ENCODE measurements around the gene STAT3. TPM values are rescaled to one million over a fixed set of nuclear protein-coding genes. Genes with fewer than 3 reads are reported as not detected.

STAT3 gene
- total and polyA plus RNA-seq, 2 of the 13 experiments (the other 11 are each of a cell fraction or from before 2014, with no cell fraction given), result 61.8 to 62.4 TPM

- TF ChIP-seq SP5 (CRISPR knock-in tag; IDR thresholded peaks at IDR 0.05; ENCODE audit: borderline replicate concordance, low read depth) (0 out of 2 replicates have a peak, but pooled peaks have one; percentile 52), ATF5 (CRISPR knock-in tag; IDR thresholded peaks at IDR 0.05; ENCODE audit: low read depth) (no peak), ELF3 (CRISPR knock-in tag; IDR thresholded peaks at IDR 0.05) (peak; percentile 72; the same call in 1 of the 2 replicates), JUNB (CRISPR knock-in tag; IDR thresholded peaks at IDR 0.05; ENCODE audit: borderline replicate concordance) (no peak), ZNF563 (CRISPR knock-in tag; IDR thresholded peaks at IDR 0.05) (no peak), RFX1 (IDR thresholded peaks at IDR 0.05) (no peak), THAP11 (CRISPR knock-in tag; IDR thresholded peaks at IDR 0.05) (peak; percentile 86), ZBTB42 (CRISPR knock-in tag; IDR thresholded peaks at IDR 0.05) (no peak), ZIK1 (CRISPR knock-in tag; IDR thresholded peaks at IDR 0.05; ENCODE audit: borderline replicate concordance, low read depth) (no peak), CBX5 (CRISPR knock-in tag; IDR thresholded peaks at IDR 0.05; ENCODE audit: borderline replicate concordance) (peak; percentile 59; the same call in 1 of the 2 replicates), RARG (CRISPR knock-in tag; IDR thresholded peaks at IDR 0.05; ENCODE audit: low read depth) (no peak), SMAD9 (CRISPR knock-in tag; IDR thresholded peaks at IDR 0.05) (no peak), GPN1 (CRISPR knock-in tag; IDR thresholded peaks at IDR 0.05; ENCODE audit: borderline replicate concordance) (no peak), ZFP1 (CRISPR knock-in tag; IDR thresholded peaks at IDR 0.05) (peak; percentile 78; the same call in 1 of the 2 replicates), RFX3 (CRISPR knock-in tag; IDR thresholded peaks at IDR 0.05) (no peak), ZNF331 (CRISPR knock-in tag; IDR thresholded peaks at IDR 0.05) (peak; percentile 80), ZNF382 (CRISPR knock-in tag; IDR thresholded peaks at IDR 0.05; ENCODE audit: borderline replicate concordance) (no peak), EED (CRISPR knock-in tag; IDR thresholded peaks at IDR 0.05) (no peak), HMG20B (CRISPR knock-in tag; conservative IDR thresholded peaks at IDR 0.05) (no peak), NR2F6 (IDR thresholded peaks at IDR 0.05) (no peak), NR2F6 (CRISPR knock-in tag; IDR thresholded peaks at IDR 0.05) (peak; percentile 67), ZNF101 (CRISPR knock-in tag; IDR thresholded peaks at IDR 0.05; ENCODE audit: borderline replicate concordance, low read depth) (0 out of 2 replicates have a peak, but pooled peaks have one; percentile 12), ZNF143 (CRISPR knock-in tag; IDR thresholded peaks at IDR 0.05) (no peak), RBM22 (optimal IDR thresholded peaks at IDR 0.05; ENCODE audit: low read length) (peak; percentile 62), ZNF383 (CRISPR knock-in tag; IDR thresholded peaks at IDR 0.05; ENCODE audit: borderline replicate concordance) (no peak)
- TF ChIP-seq, protein P1, sequence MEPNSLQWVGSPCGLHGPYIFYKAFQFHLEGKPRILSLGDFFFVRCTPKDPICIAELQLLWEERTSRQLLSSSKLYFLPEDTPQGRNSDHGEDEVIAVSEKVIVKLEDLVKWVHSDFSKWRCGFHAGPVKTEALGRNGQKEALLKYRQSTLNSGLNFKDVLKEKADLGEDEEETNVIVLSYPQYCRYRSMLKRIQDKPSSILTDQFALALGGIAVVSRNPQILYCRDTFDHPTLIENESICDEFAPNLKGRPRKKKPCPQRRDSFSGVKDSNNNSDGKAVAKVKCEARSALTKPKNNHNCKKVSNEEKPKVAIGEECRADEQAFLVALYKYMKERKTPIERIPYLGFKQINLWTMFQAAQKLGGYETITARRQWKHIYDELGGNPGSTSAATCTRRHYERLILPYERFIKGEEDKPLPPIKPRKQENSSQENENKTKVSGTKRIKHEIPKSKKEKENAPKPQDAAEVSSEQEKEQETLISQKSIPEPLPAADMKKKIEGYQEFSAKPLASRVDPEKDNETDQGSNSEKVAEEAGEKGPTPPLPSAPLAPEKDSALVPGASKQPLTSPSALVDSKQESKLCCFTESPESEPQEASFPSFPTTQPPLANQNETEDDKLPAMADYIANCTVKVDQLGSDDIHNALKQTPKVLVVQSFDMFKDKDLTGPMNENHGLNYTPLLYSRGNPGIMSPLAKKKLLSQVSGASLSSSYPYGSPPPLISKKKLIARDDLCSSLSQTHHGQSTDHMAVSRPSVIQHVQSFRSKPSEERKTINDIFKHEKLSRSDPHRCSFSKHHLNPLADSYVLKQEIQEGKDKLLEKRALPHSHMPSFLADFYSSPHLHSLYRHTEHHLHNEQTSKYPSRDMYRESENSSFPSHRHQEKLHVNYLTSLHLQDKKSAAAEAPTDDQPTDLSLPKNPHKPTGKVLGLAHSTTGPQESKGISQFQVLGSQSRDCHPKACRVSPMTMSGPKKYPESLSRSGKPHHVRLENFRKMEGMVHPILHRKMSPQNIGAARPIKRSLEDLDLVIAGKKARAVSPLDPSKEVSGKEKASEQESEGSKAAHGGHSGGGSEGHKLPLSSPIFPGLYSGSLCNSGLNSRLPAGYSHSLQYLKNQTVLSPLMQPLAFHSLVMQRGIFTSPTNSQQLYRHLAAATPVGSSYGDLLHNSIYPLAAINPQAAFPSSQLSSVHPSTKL (CRISPR knock-in tag; IDR thresholded peaks at IDR 0.05), result peak; percentile 66
- TF ChIP-seq, protein P2, sequence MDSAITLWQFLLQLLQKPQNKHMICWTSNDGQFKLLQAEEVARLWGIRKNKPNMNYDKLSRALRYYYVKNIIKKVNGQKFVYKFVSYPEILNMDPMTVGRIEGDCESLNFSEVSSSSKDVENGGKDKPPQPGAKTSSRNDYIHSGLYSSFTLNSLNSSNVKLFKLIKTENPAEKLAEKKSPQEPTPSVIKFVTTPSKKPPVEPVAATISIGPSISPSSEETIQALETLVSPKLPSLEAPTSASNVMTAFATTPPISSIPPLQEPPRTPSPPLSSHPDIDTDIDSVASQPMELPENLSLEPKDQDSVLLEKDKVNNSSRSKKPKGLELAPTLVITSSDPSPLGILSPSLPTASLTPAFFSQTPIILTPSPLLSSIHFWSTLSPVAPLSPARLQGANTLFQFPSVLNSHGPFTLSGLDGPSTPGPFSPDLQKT (CRISPR knock-in tag; IDR thresholded peaks at IDR 0.05; ENCODE audit: borderline replicate concordance), result no peak
Measured at GRCh38 chr17:42322382-42323267, 65.6 kb downstream of the STAT3 start (continued).
